Measurements from ENCODE around the gene ANO2. TPM values are rescaled to one million over a fixed set of nuclear protein-coding genes. Genes with fewer than 3 reads are reported as not detected.

Gene ANO2
- total RNA-seq, 1 experiment from 2014 or later = not detected

GRCh38 chr12:5871741-5872140 is 73.3 kb downstream of the ANO2 start:
- no TSS peak for BruUV-seq (replicated peaks)
- DNase-seq = no peak
- no peak for ATAC-seq
- H3F3A ChIP-seq (ENCODE audit: low read length, unreplicated experiment) = no peaks in the 10 kb centered on the region
- H3K4me1 ChIP-seq (ENCODE audit: insufficient read depth, low read length) = no peaks in the 10 kb centered on the region
- H2AFZ ChIP-seq (ENCODE audit: low read length) = no peak overlapping the region
- H3K27ac ChIP-seq (ENCODE audit: low read length) = no peak overlapping the region
- H4K20me1 ChIP-seq (ENCODE audit: low read length) = no peaks in the 10 kb centered on the region
- no peaks in the 10 kb centered on the region for H3K9me2 ChIP-seq (replicated peaks; ENCODE audit: low read length)
- H3K9me3 ChIP-seq (ENCODE audit: low read length) = no peaks in the 10 kb centered on the region
- POLR2A ChIA-PET (ENCODE audit: unreplicated experiment) = no interaction called here
- no peak overlapping the region for H3K9ac ChIP-seq (ENCODE audit: low read length)
- H3K27me3 ChIP-seq (ENCODE audit: low read length) = peaks cover 11% of the 10 kb centered on the region
- no peak overlapping the region for H3K4me3 ChIP-seq (ENCODE audit: low read length)
- no peak for TF ChIP-seq EZH2 (IDR thresholded peaks at IDR 0.05; ENCODE audit: low read length, unreplicated experiment)
- TF ChIP-seq EZH2phosphoT487 (IDR thresholded peaks at IDR 0.05; ENCODE audit: borderline replicate concordance, low read length) = no peak
- no peak for TF ChIP-seq CTCF (conservative IDR thresholded peaks at IDR 0.05; ENCODE audit: low read depth, low read length)
- no peak overlapping the region for H3K4me2 ChIP-seq (ENCODE audit: low read length)
- H3K36me3 ChIP-seq (ENCODE audit: low read depth, low read length) = no peaks in the 10 kb centered on the region
- CTCF ChIA-PET = no interaction called here
- intact Hi-C loops (cut with micrococcal nuclease) = no loop called here
- H3K79me2 ChIP-seq (ENCODE audit: low read length) = no peaks in the 10 kb centered on the region

GRCh38 chr12:5870183-5870582 is 74.9 kb downstream of the ANO2 start:
- Histone ChIP-seq H3K4me2 (ENCODE audit: low read length) (no peak overlapping the region), H3K9me2 (replicated peaks; ENCODE audit: low read length) (no peaks in the 10 kb centered on the region), H4K20me1 (ENCODE audit: low read length) (no peaks in the 10 kb centered on the region), H3K4me3 (ENCODE audit: low read length) (no peak overlapping the region), H3K79me2 (ENCODE audit: low read length) (no peaks in the 10 kb centered on the region), H3K36me3 (ENCODE audit: low read depth, low read length) (no peaks in the 10 kb centered on the region), H3F3A (ENCODE audit: low read length, unreplicated experiment) (no peaks in the 10 kb centered on the region), H3K9ac (ENCODE audit: low read length) (no peak overlapping the region), H2AFZ (ENCODE audit: low read length) (no peak overlapping the region), H3K9me3 (ENCODE audit: low read length) (no peaks in the 10 kb centered on the region), H3K4me1 (ENCODE audit: insufficient read depth, low read length) (no peaks in the 10 kb centered on the region), H3K27ac (ENCODE audit: low read length) (no peak overlapping the region), H3K27me3 (ENCODE audit: low read length) (peaks cover 7% of the 10 kb centered on the region)
- ChIA-PET CTCF (no interaction called here), POLR2A (ENCODE audit: unreplicated experiment) (no interaction called here)
- intact Hi-C loops (cut with micrococcal nuclease) = no loop called here
- no peak for DNase-seq
- TF ChIP-seq EZH2 (IDR thresholded peaks at IDR 0.05; ENCODE audit: low read length, unreplicated experiment) (no peak), CTCF (conservative IDR thresholded peaks at IDR 0.05; ENCODE audit: low read depth, low read length) (no peak), EZH2phosphoT487 (IDR thresholded peaks at IDR 0.05; ENCODE audit: borderline replicate concordance, low read length) (no peak)
- no TSS peak for BruUV-seq (replicated peaks)
- no peak for ATAC-seq

GRCh38 chr12:5868625-5869295 is 76.3 kb downstream of the ANO2 start:
- no peak overlapping the region for H3K4me3 ChIP-seq (ENCODE audit: low read length)
- H3K9me2 ChIP-seq (replicated peaks; ENCODE audit: low read length) = no peaks in the 10 kb centered on the region
- no peaks in the 10 kb centered on the region for H3K79me2 ChIP-seq (ENCODE audit: low read length)
- CTCF ChIA-PET = no interaction called here
- H3K4me2 ChIP-seq (ENCODE audit: low read length) = no peak overlapping the region
- no peaks in the 10 kb centered on the region for H3F3A ChIP-seq (ENCODE audit: low read length, unreplicated experiment)
- no peak overlapping the region for H2AFZ ChIP-seq (ENCODE audit: low read length)
- ATAC-seq = no peak
- no peak for TF ChIP-seq CTCF (conservative IDR thresholded peaks at IDR 0.05; ENCODE audit: low read depth, low read length)
- TF ChIP-seq EZH2 (IDR thresholded peaks at IDR 0.05; ENCODE audit: low read length, unreplicated experiment) = no peak
- TF ChIP-seq EZH2phosphoT487 (IDR thresholded peaks at IDR 0.05; ENCODE audit: borderline replicate concordance, low read length) = no peak
- BruUV-seq (replicated peaks) = no TSS peak
- intact Hi-C loops (cut with micrococcal nuclease) = no loop called here
- POLR2A ChIA-PET (ENCODE audit: unreplicated experiment) = no interaction called here
- no peaks in the 10 kb centered on the region for H3K36me3 ChIP-seq (ENCODE audit: low read depth, low read length)
- H3K9me3 ChIP-seq (ENCODE audit: low read length) = no peaks in the 10 kb centered on the region
- no peaks in the 10 kb centered on the region for H3K27me3 ChIP-seq (ENCODE audit: low read length)
- H3K4me1 ChIP-seq (ENCODE audit: insufficient read depth, low read length) = no peaks in the 10 kb centered on the region
- no peak overlapping the region for H3K9ac ChIP-seq (ENCODE audit: low read length)
- no peak for DNase-seq
- H3K27ac ChIP-seq (ENCODE audit: low read length) = no peak overlapping the region
- H4K20me1 ChIP-seq (ENCODE audit: low read length) = no peaks in the 10 kb centered on the region
